ENCODE measurements around the gene BCKDHB.

The BCKDHB gene

DNA sequence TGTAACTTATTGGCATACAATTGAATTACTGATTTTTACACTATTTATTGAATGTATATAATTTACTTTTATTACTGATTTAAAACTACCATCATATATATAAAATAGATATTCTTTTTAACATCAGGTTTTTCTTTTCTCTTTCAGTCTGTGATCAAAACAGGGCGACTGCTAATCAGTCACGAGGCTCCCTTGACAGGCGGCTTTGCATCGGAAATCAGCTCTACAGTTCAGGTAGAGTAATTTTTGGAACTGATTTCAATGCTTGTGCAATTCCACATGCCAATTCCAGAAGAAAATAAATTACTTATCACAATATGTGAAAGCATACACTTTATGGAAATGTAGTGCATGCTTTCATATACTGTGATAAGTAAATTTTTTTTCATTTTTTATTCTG is 166.5 kb downstream of the BCKDHB start:
- Histone ChIP-seq H3K9me2 (replicated peaks; ENCODE audit: insufficient read depth, low read length) (no peaks in the 10 kb centered on the region), H4K20me1 (ENCODE audit: insufficient read depth, low read length) (no peaks in the 10 kb centered on the region), H3K9me3 (replicated peaks; ENCODE audit: insufficient read depth, low read length) (no peaks in the 10 kb centered on the region), H2AFZ (ENCODE audit: low read length) (no peak overlapping the region), H3K79me2 (ENCODE audit: low read length) (no peaks in the 10 kb centered on the region), H3K4me1 (ENCODE audit: low read length) (no peaks in the 10 kb centered on the region), H3K4me3 (ENCODE audit: low read length) (no peak overlapping the region), H3K9ac (ENCODE audit: low read length) (no peak overlapping the region), H3K27ac (ENCODE audit: low read length) (no peak overlapping the region), H3K27me3 (replicated peaks; ENCODE audit: insufficient read depth, low read length) (no peaks in the 10 kb centered on the region), H3K4me2 (ENCODE audit: low read depth, low read length) (no peak overlapping the region), H3F3A (ENCODE audit: insufficient read depth, low read length) (no peaks in the 10 kb centered on the region), H3K36me3 (replicated peaks; ENCODE audit: insufficient read depth, low read length) (no peaks in the 10 kb centered on the region)
- DNase-seq = no peak
- TF ChIP-seq EZH2phosphoT487 (IDR thresholded peaks at IDR 0.05; ENCODE audit: low read length) (no peak), EZH2 (optimal IDR thresholded peaks at IDR 0.05; ENCODE audit: low read depth, low read length) (no peak)
- TF ChIP-seq, protein P1, sequence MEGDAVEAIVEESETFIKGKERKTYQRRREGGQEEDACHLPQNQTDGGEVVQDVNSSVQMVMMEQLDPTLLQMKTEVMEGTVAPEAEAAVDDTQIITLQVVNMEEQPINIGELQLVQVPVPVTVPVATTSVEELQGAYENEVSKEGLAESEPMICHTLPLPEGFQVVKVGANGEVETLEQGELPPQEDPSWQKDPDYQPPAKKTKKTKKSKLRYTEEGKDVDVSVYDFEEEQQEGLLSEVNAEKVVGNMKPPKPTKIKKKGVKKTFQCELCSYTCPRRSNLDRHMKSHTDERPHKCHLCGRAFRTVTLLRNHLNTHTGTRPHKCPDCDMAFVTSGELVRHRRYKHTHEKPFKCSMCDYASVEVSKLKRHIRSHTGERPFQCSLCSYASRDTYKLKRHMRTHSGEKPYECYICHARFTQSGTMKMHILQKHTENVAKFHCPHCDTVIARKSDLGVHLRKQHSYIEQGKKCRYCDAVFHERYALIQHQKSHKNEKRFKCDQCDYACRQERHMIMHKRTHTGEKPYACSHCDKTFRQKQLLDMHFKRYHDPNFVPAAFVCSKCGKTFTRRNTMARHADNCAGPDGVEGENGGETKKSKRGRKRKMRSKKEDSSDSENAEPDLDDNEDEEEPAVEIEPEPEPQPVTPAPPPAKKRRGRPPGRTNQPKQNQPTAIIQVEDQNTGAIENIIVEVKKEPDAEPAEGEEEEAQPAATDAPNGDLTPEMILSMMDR (IDR thresholded peaks at IDR 0.05; ENCODE audit: low read length) = no peak

DNA sequence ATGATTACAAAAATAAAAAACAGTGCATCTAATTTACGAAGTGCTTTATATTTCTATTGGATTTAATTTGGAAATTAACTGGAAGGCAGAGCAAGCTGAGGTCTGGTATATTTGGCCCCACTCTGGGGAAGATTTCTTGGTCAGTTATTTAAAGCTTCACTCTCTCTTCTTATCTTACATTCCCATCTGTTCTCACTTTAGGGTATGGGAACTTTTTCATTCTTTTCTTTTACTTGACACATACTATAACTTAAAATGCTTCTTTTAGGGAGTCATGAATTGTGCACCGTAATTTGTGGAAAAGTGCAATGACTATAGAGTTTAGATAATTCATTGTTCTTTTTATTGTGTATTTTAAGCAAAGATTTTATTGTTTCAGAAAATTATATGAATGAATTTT is 170.4 kb downstream of the BCKDHB start:
- no peak for DNase-seq

DNA sequence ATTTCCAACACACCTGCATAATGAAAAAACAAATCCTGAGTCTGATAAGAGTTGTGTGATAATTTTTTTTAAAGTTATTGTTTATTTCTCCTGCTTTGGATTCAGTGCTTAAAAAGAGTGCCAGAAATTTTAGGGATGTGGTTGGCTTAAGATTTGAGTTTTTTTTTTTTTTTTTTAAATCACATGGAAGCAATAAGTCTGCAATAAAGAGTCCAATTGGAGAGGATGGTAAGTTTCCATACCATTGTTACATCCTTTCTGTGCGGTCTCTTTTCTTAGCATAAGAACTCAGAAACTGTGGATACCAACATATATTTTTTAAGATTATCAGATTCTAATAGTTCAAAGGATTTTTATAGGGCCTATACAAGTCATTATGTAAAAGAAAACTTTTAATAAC is 171.0 kb downstream of the BCKDHB start:
- Histone ChIP-seq H2AFZ (ENCODE audit: low read length) (no peak overlapping the region), H4K20me1 (ENCODE audit: insufficient read depth, low read length) (no peaks in the 10 kb centered on the region), H3K4me2 (ENCODE audit: low read depth, low read length) (no peak overlapping the region), H3K9me2 (replicated peaks; ENCODE audit: insufficient read depth, low read length) (no peaks in the 10 kb centered on the region), H3K4me3 (ENCODE audit: low read length) (no peak overlapping the region), H3K9ac (ENCODE audit: low read length) (no peak overlapping the region), H3K36me3 (replicated peaks; ENCODE audit: insufficient read depth, low read length) (no peaks in the 10 kb centered on the region), H3K79me2 (ENCODE audit: low read length) (no peaks in the 10 kb centered on the region), H3K9me3 (replicated peaks; ENCODE audit: insufficient read depth, low read length) (no peaks in the 10 kb centered on the region), H3K27ac (ENCODE audit: low read length) (no peak overlapping the region), H3K4me1 (ENCODE audit: low read length) (no peaks in the 10 kb centered on the region), H3F3A (ENCODE audit: insufficient read depth, low read length) (no peaks in the 10 kb centered on the region), H3K27me3 (replicated peaks; ENCODE audit: insufficient read depth, low read length) (no peaks in the 10 kb centered on the region)
- DNase-seq = no peak
- TF ChIP-seq, protein P1 (IDR thresholded peaks at IDR 0.05; ENCODE audit: low read length) = no peak
- TF ChIP-seq EZH2phosphoT487 (IDR thresholded peaks at IDR 0.05; ENCODE audit: low read length) = no peak

More for the DNA sequence above, 170.4 kb downstream of the BCKDHB start:
- H3K4me2 ChIP-seq (ENCODE audit: low read depth, low read length) = no peak overlapping the region
- H3K9me3 ChIP-seq (replicated peaks; ENCODE audit: insufficient read depth, low read length) = no peaks in the 10 kb centered on the region
- H3K36me3 ChIP-seq (replicated peaks; ENCODE audit: insufficient read depth, low read length) = no peaks in the 10 kb centered on the region
- H3K4me3 ChIP-seq (ENCODE audit: low read length) = no peak overlapping the region
- H2AFZ ChIP-seq (ENCODE audit: low read length) = no peak overlapping the region
- H3K27me3 ChIP-seq (replicated peaks; ENCODE audit: insufficient read depth, low read length) = no peaks in the 10 kb centered on the region
- no peaks in the 10 kb centered on the region for H3F3A ChIP-seq (ENCODE audit: insufficient read depth, low read length)
- no peaks in the 10 kb centered on the region for H3K4me1 ChIP-seq (ENCODE audit: low read length)
- H4K20me1 ChIP-seq (ENCODE audit: insufficient read depth, low read length) = no peaks in the 10 kb centered on the region
- H3K79me2 ChIP-seq (ENCODE audit: low read length) = no peaks in the 10 kb centered on the region
- TF ChIP-seq, protein P1 (IDR thresholded peaks at IDR 0.05; ENCODE audit: low read length) = no peak
- TF ChIP-seq EZH2 (optimal IDR thresholded peaks at IDR 0.05; ENCODE audit: low read depth, low read length) = no peak
- no peak for TF ChIP-seq EZH2phosphoT487 (IDR thresholded peaks at IDR 0.05; ENCODE audit: low read length)
- H3K9ac ChIP-seq (ENCODE audit: low read length) = no peak overlapping the region
- H3K27ac ChIP-seq (ENCODE audit: low read length) = no peak overlapping the region
- H3K9me2 ChIP-seq (replicated peaks; ENCODE audit: insufficient read depth, low read length) = no peaks in the 10 kb centered on the region
